ENCODE data around the gene MYO7A. TPM values are rescaled to one million over a fixed set of nuclear protein-coding genes. Genes with fewer than 3 reads are reported as not detected.

Gene MYO7A
- total and polyA plus RNA-seq, 2 donors (not counting 3 experiments of a cell fraction or from before 2014, with no cell fraction given), result 1.3 to 3.6 TPM

DNA sequence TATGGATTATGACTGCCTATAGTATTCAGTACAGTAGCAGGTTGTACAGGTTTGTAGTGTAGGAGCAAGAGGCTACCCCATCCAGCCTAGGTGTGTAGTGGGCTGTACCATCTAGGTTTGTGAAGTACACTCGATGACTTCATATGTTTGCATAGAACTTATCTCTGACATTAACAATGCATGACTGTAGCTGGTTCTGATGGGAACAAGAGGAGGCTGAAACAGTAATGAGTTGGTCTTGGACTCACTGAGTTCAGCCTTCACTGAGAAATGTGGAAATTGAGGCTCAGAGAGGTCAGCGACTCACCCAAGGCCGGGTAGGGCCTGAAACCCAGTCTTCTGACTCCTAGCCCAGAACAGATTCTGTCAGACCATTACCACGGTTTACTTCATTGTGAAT lies 13.0 kb downstream of the MYO7A start:
- DNase-seq (ENCODE audit: low read depth, low spot score), result peak; percentile 51
- Histone ChIP-seq H3K36me3 (ENCODE audit: control insufficient read depth in 2 of 2, extremely low read depth in 1 of 2, insufficient read depth in 2 of 2, low read length in 2 of 2) (no peaks in the 10 kb centered on the region), H2AFZ (ENCODE audit: low read depth, low read length) (no peak overlapping the region), H3K4me2 (ENCODE audit: insufficient read depth, low read length) (no peak overlapping the region), H4K20me1 (replicated peaks; ENCODE audit: control insufficient read depth, extremely low read depth, insufficient read depth, low read length) (no peaks in the 10 kb centered on the region), H3K9ac (replicated peaks; ENCODE audit: extremely low read depth, insufficient read depth, low read length) (no peak overlapping the region), H3K27ac (ENCODE audit: insufficient read depth, low read depth, low read length) (no peak overlapping the region), H3K79me2 (ENCODE audit: control insufficient read depth, insufficient read depth, low read length) (no peaks in the 10 kb centered on the region), H3K27me3 (ENCODE audit: control insufficient read depth in 2 of 2, insufficient read depth in 2 of 2, low read length in 2 of 2) (no peaks in the 10 kb centered on the region), H3K4me3 (replicated peaks in 1 of 3; ENCODE audit: insufficient read depth in 1 of 3, low read depth in 1 of 3, low read length in 3 of 3) (no peak overlapping the region), H3K9me1 (replicated peaks; ENCODE audit: control insufficient read depth, extremely low read depth, insufficient read depth, low read length) (no peaks in the 10 kb centered on the region), H3K4me1 (ENCODE audit: control insufficient read depth, extremely low read depth, insufficient read depth, low read length) (peaks cover 8% of the 10 kb centered on the region), H3K9me3 (replicated peaks; ENCODE audit: control insufficient read depth, insufficient read depth, low read length) (no peaks in the 10 kb centered on the region)
- ChIA-PET POLR2A (no interaction called here), CTCF (interaction anchor here (0.6 to 3.6 kb wide), 4 partner anchors 9 to 318 kb away, joined by 3 to 28 read pairs (median 6); partner anchors contain the start of gene MYO7A)
- no TSS peak for BruUV-seq (replicated peaks)
- no peak for TF ChIP-seq JUN (IDR thresholded peaks at IDR 0.05; ENCODE audit: borderline replicate concordance, insufficient read depth, insufficient read length, low read depth)
- peak; percentile 20 for TF ChIP-seq FOS (IDR thresholded peaks at IDR 0.05; ENCODE audit: borderline replicate concordance, insufficient read depth, low read length)
- dilution Hi-C loops (cut with MboI; ENCODE audit: extremely low pct_ligation_motif_present, low sequenced_read_pairs), result no loop called here
- FAIRE-seq, result peak; percentile 79
- intact Hi-C loops (cut with micrococcal nuclease), result no loop called here

DNA sequence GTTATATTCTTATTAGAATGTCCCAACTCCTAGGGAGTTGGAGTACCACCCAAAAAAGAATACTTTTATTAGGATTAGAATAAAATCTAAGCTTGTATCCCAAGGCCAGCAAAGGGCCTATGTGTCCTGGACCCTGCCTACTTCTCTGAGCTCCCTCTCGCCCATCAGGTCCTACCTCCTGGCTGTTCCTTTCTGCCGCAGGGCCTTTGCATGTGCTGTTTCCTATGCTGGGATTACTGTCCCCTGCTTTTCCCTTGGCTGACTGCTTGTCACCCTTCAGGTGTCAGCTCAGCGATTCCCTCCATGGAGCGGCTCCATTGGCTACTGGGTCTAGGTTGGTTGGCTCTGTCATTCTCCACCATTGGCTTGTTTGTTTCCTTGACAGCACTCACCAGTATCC lies 13.4 kb downstream of the MYO7A start:
- Histone ChIP-seq H2AFZ (ENCODE audit: low read depth, low read length) (no peak overlapping the region), H3K27ac (ENCODE audit: insufficient read depth, low read depth, low read length) (no peak overlapping the region), H3K9ac (replicated peaks; ENCODE audit: extremely low read depth, insufficient read depth, low read length) (no peak overlapping the region), H3K9me3 (replicated peaks; ENCODE audit: control insufficient read depth, insufficient read depth, low read length) (no peaks in the 10 kb centered on the region), H3K4me2 (ENCODE audit: insufficient read depth, low read length) (no peak overlapping the region), H3K9me1 (replicated peaks; ENCODE audit: control insufficient read depth, extremely low read depth, insufficient read depth, low read length) (no peaks in the 10 kb centered on the region), H4K20me1 (replicated peaks; ENCODE audit: control insufficient read depth, extremely low read depth, insufficient read depth, low read length) (no peaks in the 10 kb centered on the region), H3K36me3 (ENCODE audit: control insufficient read depth in 2 of 2, extremely low read depth in 1 of 2, insufficient read depth in 2 of 2, low read length in 2 of 2) (no peaks in the 10 kb centered on the region), H3K4me1 (ENCODE audit: control insufficient read depth, extremely low read depth, insufficient read depth, low read length) (peaks cover 8% of the 10 kb centered on the region), H3K27me3 (ENCODE audit: control insufficient read depth in 2 of 2, insufficient read depth in 2 of 2, low read length in 2 of 2) (no peaks in the 10 kb centered on the region), H3K4me3 (replicated peaks in 1 of 3; ENCODE audit: insufficient read depth in 1 of 3, low read depth in 1 of 3, low read length in 3 of 3) (no peak overlapping the region), H3K79me2 (ENCODE audit: control insufficient read depth, insufficient read depth, low read length) (no peaks in the 10 kb centered on the region)
- DNase-seq (ENCODE audit: low read depth, low spot score), result no peak
- dilution Hi-C loops (cut with MboI; ENCODE audit: extremely low pct_ligation_motif_present, low sequenced_read_pairs), result no loop called here
- FAIRE-seq, result no peak
- ChIA-PET POLR2A (no interaction called here), CTCF (interaction anchor here (1.0 to 3.6 kb wide), 2 partner anchors 9 to 14 kb away, joined by 3 to 28 read pairs; partner anchors contain the start of gene MYO7A)
- no TSS peak for BruUV-seq (replicated peaks)
- intact Hi-C loops (cut with micrococcal nuclease), result no loop called here
- TF ChIP-seq, protein P1, sequence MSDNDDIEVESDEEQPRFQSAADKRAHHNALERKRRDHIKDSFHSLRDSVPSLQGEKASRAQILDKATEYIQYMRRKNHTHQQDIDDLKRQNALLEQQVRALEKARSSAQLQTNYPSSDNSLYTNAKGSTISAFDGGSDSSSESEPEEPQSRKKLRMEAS (IDR thresholded peaks at IDR 0.05; ENCODE audit: insufficient read depth, insufficient read length), result no peak
- TF ChIP-seq FOS (IDR thresholded peaks at IDR 0.05; ENCODE audit: borderline replicate concordance, insufficient read depth, low read length) (no peak), JUN (IDR thresholded peaks at IDR 0.05; ENCODE audit: borderline replicate concordance, insufficient read depth, insufficient read length, low read depth) (no peak), MYC (IDR thresholded peaks at IDR 0.05; ENCODE audit: low read depth, low read length) (no peak), POLR2A (IDR thresholded peaks at IDR 0.05; ENCODE audit: low read depth, low read length) (no peak), POLR2AphosphoS5 (IDR thresholded peaks at IDR 0.05; ENCODE audit: insufficient read depth, low read depth, low read length) (no peak), GATA2 (IDR thresholded peaks at IDR 0.05; ENCODE audit: insufficient read depth, insufficient read length, low read depth, low read length) (no peak)
- TF ChIP-seq, protein P2, sequence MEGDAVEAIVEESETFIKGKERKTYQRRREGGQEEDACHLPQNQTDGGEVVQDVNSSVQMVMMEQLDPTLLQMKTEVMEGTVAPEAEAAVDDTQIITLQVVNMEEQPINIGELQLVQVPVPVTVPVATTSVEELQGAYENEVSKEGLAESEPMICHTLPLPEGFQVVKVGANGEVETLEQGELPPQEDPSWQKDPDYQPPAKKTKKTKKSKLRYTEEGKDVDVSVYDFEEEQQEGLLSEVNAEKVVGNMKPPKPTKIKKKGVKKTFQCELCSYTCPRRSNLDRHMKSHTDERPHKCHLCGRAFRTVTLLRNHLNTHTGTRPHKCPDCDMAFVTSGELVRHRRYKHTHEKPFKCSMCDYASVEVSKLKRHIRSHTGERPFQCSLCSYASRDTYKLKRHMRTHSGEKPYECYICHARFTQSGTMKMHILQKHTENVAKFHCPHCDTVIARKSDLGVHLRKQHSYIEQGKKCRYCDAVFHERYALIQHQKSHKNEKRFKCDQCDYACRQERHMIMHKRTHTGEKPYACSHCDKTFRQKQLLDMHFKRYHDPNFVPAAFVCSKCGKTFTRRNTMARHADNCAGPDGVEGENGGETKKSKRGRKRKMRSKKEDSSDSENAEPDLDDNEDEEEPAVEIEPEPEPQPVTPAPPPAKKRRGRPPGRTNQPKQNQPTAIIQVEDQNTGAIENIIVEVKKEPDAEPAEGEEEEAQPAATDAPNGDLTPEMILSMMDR (IDR thresholded peaks at IDR 0.05; ENCODE audit: extremely low read depth in 1 of 2, insufficient read depth in 1 of 2, low read depth in 1 of 2, low read length in 2 of 2), result no peak

Data from endothelial cell of umbilical vein (primary cell).